Ovary (tissue), 3 donors: ENCODE measurements around the gene P3H2.

Experiments
- EP300 ChIP-seq: sonication (generic); formaldehyde crosslinking; IDR thresholded peaks from one replicate; pipeline ENCODE4 v1.6.1; 2017; ENCODE audit warnings: antibody characterized with exemption
- POLR2A ChIP-seq: fragments of 450-650 bp; IDR thresholded peaks from one replicate; pipeline ENCODE4 v1.6.1; 2017; ENCODE audit warnings: antibody characterized with exemption, mild to moderate bottlenecking, moderate library complexity
- TF ChIP-seq, protein P1 (sequence below), 3 donors: fragments of 450-650 bp in 2 of 3; fragments of 200-600 bp in 1 of 3; IDR thresholded peaks; one replicate each; pipeline versions ENCODE4 v1.5.1 to v1.8.0; 2016 to 2022; ENCODE audit warnings: antibody characterized with exemption in 3 of 3, mild to moderate bottlenecking in 1 of 3
- donor health status: DM: no; HTN: no; CAD: no.

DNA sequence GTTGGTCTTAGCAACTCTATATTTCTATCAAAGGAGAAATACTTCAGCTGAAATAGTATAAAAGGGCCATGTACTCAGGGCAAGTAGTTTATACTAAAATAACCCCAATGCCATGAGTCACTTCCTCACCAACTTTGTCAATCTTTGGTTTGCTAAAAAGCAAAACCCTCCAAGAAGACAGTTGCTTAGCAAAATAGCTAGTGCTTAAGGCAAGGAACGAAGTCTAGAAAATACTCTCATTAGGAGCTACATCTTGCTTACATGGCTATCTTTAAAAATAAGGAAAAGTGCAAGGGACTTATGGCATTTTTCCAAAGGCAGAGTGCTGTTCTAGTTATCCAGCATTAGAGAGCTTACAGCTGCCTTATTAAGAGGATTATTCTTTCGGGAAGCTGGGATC, 28.4 kb downstream of the P3H2 start:
- TF ChIP-seq, protein P1, sequence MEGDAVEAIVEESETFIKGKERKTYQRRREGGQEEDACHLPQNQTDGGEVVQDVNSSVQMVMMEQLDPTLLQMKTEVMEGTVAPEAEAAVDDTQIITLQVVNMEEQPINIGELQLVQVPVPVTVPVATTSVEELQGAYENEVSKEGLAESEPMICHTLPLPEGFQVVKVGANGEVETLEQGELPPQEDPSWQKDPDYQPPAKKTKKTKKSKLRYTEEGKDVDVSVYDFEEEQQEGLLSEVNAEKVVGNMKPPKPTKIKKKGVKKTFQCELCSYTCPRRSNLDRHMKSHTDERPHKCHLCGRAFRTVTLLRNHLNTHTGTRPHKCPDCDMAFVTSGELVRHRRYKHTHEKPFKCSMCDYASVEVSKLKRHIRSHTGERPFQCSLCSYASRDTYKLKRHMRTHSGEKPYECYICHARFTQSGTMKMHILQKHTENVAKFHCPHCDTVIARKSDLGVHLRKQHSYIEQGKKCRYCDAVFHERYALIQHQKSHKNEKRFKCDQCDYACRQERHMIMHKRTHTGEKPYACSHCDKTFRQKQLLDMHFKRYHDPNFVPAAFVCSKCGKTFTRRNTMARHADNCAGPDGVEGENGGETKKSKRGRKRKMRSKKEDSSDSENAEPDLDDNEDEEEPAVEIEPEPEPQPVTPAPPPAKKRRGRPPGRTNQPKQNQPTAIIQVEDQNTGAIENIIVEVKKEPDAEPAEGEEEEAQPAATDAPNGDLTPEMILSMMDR (IDR thresholded peaks at IDR 0.05): no peak
- TF ChIP-seq POLR2A (no peak), EP300 (no peak)
